NB4 (cell line): ENCODE measurements around the gene ATP13A4.

Experiments
- DNase-seq: peaks from one replicate; pipeline ENCODE4 v3.0.0; 2010; ENCODE audit warnings: low read depth
- H3K4me3 ChIP-seq: one replicate; pipeline ENCODE4 v1.5.1; 2011; ENCODE audit warnings: mild to moderate bottlenecking, low read depth, low read length, moderate library complexity
- CTCF ChIP-seq: IDR thresholded peaks from one replicate; pipeline ENCODE4 v1.5.1; 2012; ENCODE audit warnings: low read depth, low read length
- MAX ChIP-seq: IDR thresholded peaks from 2 replicates; pipeline ENCODE4 v1.6.1; 2011; ENCODE audit warnings: low read depth, low read length
- MYC ChIP-seq: IDR thresholded peaks from 2 replicates; pipeline ENCODE4 v1.6.1; 2011; ENCODE audit warnings: low read depth, low read length
- POLR2A ChIP-seq: IDR thresholded peaks from 2 replicates; pipeline ENCODE4 v1.6.1; 2011; ENCODE audit warnings: mild to moderate bottlenecking; ENCODE audit not compliant: insufficient read length; ENCODE audit errors: extremely low read depth

ATP13A4 gene

GRCh38 chr3:193388361-193388760 lies 166.3 kb downstream of the ATP13A4 start:
- no peak for DNase-seq
- no peak overlapping the region for H3K4me3 ChIP-seq
- TF ChIP-seq MAX = no peak

GRCh38 chr3:193387596-193387995 lies 167.1 kb downstream of the ATP13A4 start:
- TF ChIP-seq MAX (no peak), POLR2A (no peak), MYC (no peak), CTCF (no peak)

GRCh38 chr3:193378706-193379105 lies 176.0 kb downstream of the ATP13A4 start, which contains the start of gene ATP13A5:
ATP13A5 (minus strand) TSS chr3:193378753; CDS start chr3:193378725, 28 bp downstream.
- TF ChIP-seq CTCF = no peak
- TF ChIP-seq POLR2A = no peak
- no peak for TF ChIP-seq MAX
- no peak for TF ChIP-seq MYC
- no peak within 1 kb of the TSS for H3K4me3 ChIP-seq
- DNase-seq = no peak

More at GRCh38 chr3:193387596-193387995, 167.1 kb downstream of the ATP13A4 start:
- H3K4me3 ChIP-seq = no peak overlapping the region
- no peak for DNase-seq

- TF ChIP-seq CTCF (no peak), POLR2A (no peak), MAX (no peak), MYC (no peak)
- H3K4me3 ChIP-seq = no peak overlapping the region
- no peak for DNase-seq
Observed at GRCh38 chr3:193377591-193377990, 177.1 kb downstream of the ATP13A4 start.

GRCh38 chr3:193375614-193376013 lies 179.1 kb downstream of the ATP13A4 start:
- no peak for DNase-seq
- TF ChIP-seq MYC (no peak), POLR2A (no peak), MAX (no peak), CTCF (no peak)

GRCh38 chr3:193372783-193373182 lies 181.9 kb downstream of the ATP13A4 start:
- DNase-seq = no peak
- TF ChIP-seq MAX = no peak
- TF ChIP-seq POLR2A = no peak
- TF ChIP-seq MYC = no peak
- TF ChIP-seq CTCF = no peak
- H3K4me3 ChIP-seq = no peak overlapping the region

More at GRCh38 chr3:193375614-193376013, 179.1 kb downstream of the ATP13A4 start:
- no peak overlapping the region for H3K4me3 ChIP-seq
